ENCODE data around the gene RPS28. TPM values are rescaled to one million over a fixed set of nuclear protein-coding genes. Genes with fewer than 3 reads are reported as not detected.
A peak's percentile ranks its signal among the peaks of the same experiment; 100 is the strongest.

The RPS28 gene
- total and polyA plus RNA-seq, 12 donors = 883 to 1,375 (median 1,088) TPM

DNA sequence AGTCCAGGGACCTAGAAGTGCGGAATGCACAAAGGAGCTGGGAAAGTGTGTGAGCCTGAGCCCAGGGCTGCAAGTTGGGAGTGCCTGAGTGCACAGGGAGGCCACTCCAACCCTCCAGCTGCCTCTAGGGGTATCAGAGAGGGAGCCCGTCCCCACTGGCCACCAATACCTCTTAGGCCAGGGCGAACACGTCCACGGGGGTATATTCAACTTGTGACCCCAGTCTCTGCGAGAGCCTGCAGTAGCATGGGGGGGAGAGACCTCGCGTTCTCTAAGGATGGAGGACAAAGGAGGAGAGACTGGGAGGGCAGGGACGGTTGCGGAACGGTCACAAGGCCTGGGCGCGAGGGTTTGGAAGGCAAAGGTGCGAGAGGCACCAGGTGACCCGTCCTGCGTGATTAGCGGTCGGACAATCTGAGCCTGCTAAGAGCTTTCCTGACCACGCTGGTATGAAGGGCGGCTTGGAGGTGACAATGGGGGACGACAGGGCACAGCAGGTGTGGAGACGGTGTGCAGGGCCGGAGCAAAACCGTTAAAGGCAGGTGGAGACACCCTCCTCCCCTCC, 13.8 kb upstream of the RPS28 start:
- Histone ChIP-seq H3K36me3 (peaks cover 0 to 34% (median 17%) of the 10 kb centered on the region in 9 donors), H3K27me3 (peaks cover 0 to 5% (median 0%) of the 10 kb centered on the region in 7 donors), H3K9me3 (no peaks in the 10 kb centered on the region), H3K4me1 (peaks cover 12 to 56% (median 46%) of the 10 kb centered on the region in 9 donors), H3K27ac (peak overlapping the region in 9 of 10 donors; percentile 33 to 83 (median 65)), H3K4me3 (peak overlapping the region; percentile 48 to 76 (median 63))
- DNase-seq (no peak), ATAC-seq (peak in 3 of 8 donors; percentile 1 to 8 (median 2))
- TF ChIP-seq, protein P1, sequence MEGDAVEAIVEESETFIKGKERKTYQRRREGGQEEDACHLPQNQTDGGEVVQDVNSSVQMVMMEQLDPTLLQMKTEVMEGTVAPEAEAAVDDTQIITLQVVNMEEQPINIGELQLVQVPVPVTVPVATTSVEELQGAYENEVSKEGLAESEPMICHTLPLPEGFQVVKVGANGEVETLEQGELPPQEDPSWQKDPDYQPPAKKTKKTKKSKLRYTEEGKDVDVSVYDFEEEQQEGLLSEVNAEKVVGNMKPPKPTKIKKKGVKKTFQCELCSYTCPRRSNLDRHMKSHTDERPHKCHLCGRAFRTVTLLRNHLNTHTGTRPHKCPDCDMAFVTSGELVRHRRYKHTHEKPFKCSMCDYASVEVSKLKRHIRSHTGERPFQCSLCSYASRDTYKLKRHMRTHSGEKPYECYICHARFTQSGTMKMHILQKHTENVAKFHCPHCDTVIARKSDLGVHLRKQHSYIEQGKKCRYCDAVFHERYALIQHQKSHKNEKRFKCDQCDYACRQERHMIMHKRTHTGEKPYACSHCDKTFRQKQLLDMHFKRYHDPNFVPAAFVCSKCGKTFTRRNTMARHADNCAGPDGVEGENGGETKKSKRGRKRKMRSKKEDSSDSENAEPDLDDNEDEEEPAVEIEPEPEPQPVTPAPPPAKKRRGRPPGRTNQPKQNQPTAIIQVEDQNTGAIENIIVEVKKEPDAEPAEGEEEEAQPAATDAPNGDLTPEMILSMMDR (IDR thresholded peaks at IDR 0.05) = no peak
- 14 to 18% methylated on average over 24 of the region's 24 CpGs for WGBS, 2 donors
- intact Hi-C loops (cut with DNase I) = loop anchor here in 1 of 10 donors (5.0 kb wide), 1 partner anchor 40 kb away; no protein-coding TSS in a partner anchor

DNA sequence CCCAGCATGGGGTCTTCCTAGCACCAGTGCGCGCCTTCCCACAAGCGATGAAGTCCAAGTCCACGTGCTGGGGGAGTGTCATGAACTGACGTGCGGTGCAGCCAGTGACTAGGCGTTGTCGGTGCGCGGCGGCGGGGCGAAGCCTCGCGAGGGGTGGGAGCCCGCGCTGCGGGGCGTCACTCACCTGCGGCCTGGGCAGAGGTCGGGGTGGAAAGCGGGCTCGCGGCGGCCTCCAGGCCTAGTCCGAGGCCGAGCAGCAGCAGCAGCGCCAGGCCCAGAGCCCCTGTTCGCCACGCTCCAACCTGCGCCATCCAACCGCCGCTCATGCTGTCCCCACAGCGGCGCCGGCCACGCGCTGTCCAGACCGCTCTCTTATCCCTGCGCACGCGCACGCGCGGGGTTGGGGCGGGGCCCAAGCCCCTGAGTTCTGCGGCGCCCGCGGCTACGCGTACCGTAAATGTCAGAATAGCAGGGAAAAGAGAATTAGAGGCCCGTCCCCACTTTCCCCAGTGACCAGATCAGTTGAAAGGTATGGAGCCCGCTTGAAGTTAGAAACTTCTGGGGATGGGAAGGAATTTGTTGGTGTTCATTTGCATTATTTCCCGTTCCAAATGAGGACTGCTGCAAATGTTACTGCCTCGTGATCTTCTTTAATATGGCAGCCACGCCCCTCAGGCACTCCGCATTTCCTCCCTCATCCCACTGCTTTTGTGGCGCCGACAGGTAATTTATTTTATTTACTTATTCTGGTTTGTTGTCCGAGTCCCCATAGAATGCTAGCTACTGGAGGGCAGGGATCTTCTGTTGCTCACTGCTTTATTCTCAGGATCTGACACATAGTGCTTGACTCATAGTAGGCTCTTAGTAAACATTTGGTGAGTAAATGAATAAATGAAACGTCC, 13.1 kb upstream of the RPS28 start, which contains the start of gene CD320:
CD320 (minus strand) TSS at position 394 of the 902 bp plus-strand sequence; CDS start at position 326, 68 bp downstream.
- Histone ChIP-seq H3K27ac (peak within 1 kb of the TSS in 9 of 10 donors; percentile 33 to 83 (median 65)), H3K27me3 (peaks cover 0 to 5% (median 0%) of the 10 kb centered on the region in 7 donors), H3K4me1 (peaks cover 9 to 56% (median 44%) of the 10 kb centered on the region in 9 donors), H3K9me3 (no peaks in the 10 kb centered on the region), H3K4me3 (peak within 1 kb of the TSS; percentile 48 to 76 (median 63)), H3K36me3 (peaks cover 0 to 41% (median 17%) of the 10 kb centered on the region in 9 donors)
- 0 to 1% methylated on average over 59 to 63 of the region's 63 CpGs for WGBS, 2 donors
- TF ChIP-seq, protein P1 (IDR thresholded peaks at IDR 0.05) = no peak
- DNase-seq (peak; percentile 90 to 93), ATAC-seq (peak; percentile 93 to 96 (median 94))
- intact Hi-C loops (cut with DNase I) = loop anchor here in 1 of 10 donors (5.0 kb wide), 1 partner anchor 41 kb away; no protein-coding TSS in a partner anchor

- DNase-seq = peak in 1 of 2 donors; percentile 5
- TF ChIP-seq, protein P1 (IDR thresholded peaks at IDR 0.05) = no peak
- Histone ChIP-seq H3K36me3 (peaks cover 0 to 48% (median 18%) of the 10 kb centered on the region in 9 donors), H3K27me3 (peaks cover 0 to 5% (median 0%) of the 10 kb centered on the region in 7 donors), H3K4me1 (peaks cover 9 to 56% (median 44%) of the 10 kb centered on the region in 9 donors), H3K27ac (peak overlapping the region in 5 of 10 donors; percentile 16 to 83 (median 65)), H3K4me3 (peak overlapping the region; percentile 48 to 76 (median 63)), H3K9me3 (no peaks in the 10 kb centered on the region)
- intact Hi-C loops (cut with DNase I) = loop anchor here in 1 of 10 donors (5.0 kb wide), 1 partner anchor 42 kb away; no protein-coding TSS in a partner anchor
- WGBS, 2 donors = 65 to 75% methylated on average over 17 of the region's 17 CpGs
- ATAC-seq = no peak
These were observed 12.4 kb upstream of the RPS28 start for GRCh38 chr19:8308891-8309291.

All from heart right ventricle (tissue), 16 donors.